Mesenchymal stem cell (in vitro differentiated cells and primary cell): ENCODE data around the gene LYSMD4.
A peak's percentile ranks its signal among the peaks of the same experiment; 100 is the strongest.
"Not testable (repeated sequence)": the region's sequence is repeated elsewhere in the genome, so short reads cannot be mapped to it uniquely, and the experiment has no call there.

Experiments
- DNase-seq: peaks from one replicate; pipeline ENCODE4 v3.0.0-alpha.2; 2013
- H2AFZ ChIP-seq: one replicate; pipeline ENCODE4 v1.6.1; 2013; ENCODE audit warnings: low read depth, mild to moderate bottlenecking, control low read depth, inconsistent platforms, low read length, moderate library complexity
- H2AK5ac ChIP-seq: 2 replicates; pipeline ENCODE4 v1.6.1; 2013; ENCODE audit warnings: low read length, moderate library complexity, mild to moderate bottlenecking, inconsistent platforms; ENCODE audit not compliant: severe bottlenecking
- H2BK120ac ChIP-seq: one replicate; pipeline ENCODE4 v1.6.1; 2013; ENCODE audit warnings: low read depth, mild to moderate bottlenecking, inconsistent platforms, low read length, moderate library complexity
- H2BK12ac ChIP-seq, 2 experiments: one replicate each; pipeline ENCODE4 v1.6.1; 2013; ENCODE audit warnings: inconsistent platforms in 2 of 2, low read length in 2 of 2, mild to moderate bottlenecking in 2 of 2, moderate library complexity in 2 of 2, control low read depth in 1 of 2
- H2BK15ac ChIP-seq: one replicate; pipeline ENCODE4 v1.6.1; 2013; ENCODE audit warnings: mild to moderate bottlenecking, low read depth, inconsistent platforms; ENCODE audit not compliant: poor library complexity, severe bottlenecking
- H2BK5ac ChIP-seq: 2 replicates; pipeline ENCODE4 v1.6.1; 2013; ENCODE audit warnings: low read depth, mild to moderate bottlenecking, low read length, control low read depth, inconsistent platforms; ENCODE audit not compliant: poor library complexity, severe bottlenecking
- H3K14ac ChIP-seq, 2 experiments: one replicate each; pipeline ENCODE4 v1.6.1; 2013; ENCODE audit warnings: inconsistent platforms in 2 of 2, low read length in 2 of 2, control low read depth in 1 of 2, mild to moderate bottlenecking in 1 of 2, moderate library complexity in 1 of 2
- H3K18ac ChIP-seq, 2 experiments: one replicate each; pipeline ENCODE4 v1.6.1; 2013; ENCODE audit warnings: inconsistent platforms in 2 of 2, low read length in 2 of 2, control low read depth in 1 of 2, low read depth in 1 of 2, mild to moderate bottlenecking in 1 of 2
- H3K23ac ChIP-seq, 2 experiments: one replicate each; pipeline ENCODE4 v1.6.1; 2013; ENCODE audit warnings: inconsistent platforms in 2 of 2, low read length in 2 of 2, mild to moderate bottlenecking in 2 of 2, moderate library complexity in 2 of 2, control low read depth in 1 of 2
- H3K27ac ChIP-seq: 2 replicates; pipeline ENCODE4 v1.5.1; 2013; ENCODE audit warnings: mild to moderate bottlenecking, moderate library complexity, low read length, control low read depth, inconsistent platforms; ENCODE audit not compliant: poor library complexity, severe bottlenecking
- H3K27me3 ChIP-seq, 2 experiments: 2 replicates each; pipeline versions ENCODE4 v1.6.1 to v1.7.0; 2013; ENCODE audit warnings: low read length in 2 of 2, mild to moderate bottlenecking in 2 of 2, moderate library complexity in 2 of 2, control low read depth in 1 of 2, inconsistent platforms in 1 of 2; ENCODE audit not compliant: control insufficient read depth in 1 of 2, insufficient read depth in 1 of 2
- H3K36me3 ChIP-seq, 2 experiments: 2 replicates each; pipeline versions ENCODE4 v1.6.1 to v1.7.0; 2013; ENCODE audit warnings: low read length in 2 of 2, control low read depth in 1 of 2, inconsistent platforms in 1 of 2, low read depth in 1 of 2, mild to moderate bottlenecking in 1 of 2; ENCODE audit not compliant: insufficient read depth in 2 of 2, control insufficient read depth in 1 of 2
- H3K4ac ChIP-seq, 2 experiments: one replicate each; pipeline ENCODE4 v1.6.1; 2013; ENCODE audit warnings: inconsistent platforms in 2 of 2, low read length in 2 of 2, mild to moderate bottlenecking in 2 of 2, moderate library complexity in 2 of 2, control low read depth in 1 of 2, low read depth in 1 of 2
- H3K4me1 ChIP-seq: 2 replicates; pipeline ENCODE4 v1.6.1; 2013; ENCODE audit warnings: low read depth, low read length, control low read depth; ENCODE audit not compliant: control insufficient read depth, insufficient read depth
- H3K4me2 ChIP-seq: 2 replicates; pipeline ENCODE4 v1.6.1; 2013; ENCODE audit warnings: low read length, mild to moderate bottlenecking, inconsistent platforms; ENCODE audit not compliant: poor library complexity, severe bottlenecking
- H3K4me3 ChIP-seq, 2 experiments: 2 replicates each; pipeline versions ENCODE4 v1.5.1 to v1.7.0; 2013; ENCODE audit warnings: low read length in 2 of 2, mild to moderate bottlenecking in 2 of 2, control low read depth in 1 of 2, low read depth in 1 of 2; ENCODE audit not compliant: insufficient read depth in 1 of 2
- H3K79me1 ChIP-seq: replicated peaks from 2 replicates; pipeline ENCODE4 v1.6.1; 2013; ENCODE audit warnings: mild to moderate bottlenecking, control low read depth, low read length, inconsistent platforms; ENCODE audit not compliant: poor library complexity, severe bottlenecking
- H3K9ac ChIP-seq: 2 replicates; pipeline ENCODE4 v1.7.0; 2013; ENCODE audit warnings: mild to moderate bottlenecking, low read length, moderate library complexity
- H3K9me3 ChIP-seq: 2 replicates; pipeline ENCODE4 v1.7.0; 2013; ENCODE audit warnings: mild to moderate bottlenecking, low read length; ENCODE audit not compliant: control insufficient read depth
- H4K8ac ChIP-seq: one replicate; pipeline ENCODE4 v1.6.1; 2013; ENCODE audit warnings: inconsistent platforms, mild to moderate bottlenecking, low read length, moderate library complexity
- H4K91ac ChIP-seq: one replicate; pipeline ENCODE4 v1.6.1; 2013; ENCODE audit warnings: mild to moderate bottlenecking, low read length, inconsistent platforms
- WGBS: methylation state at CpG from one replicate; pipeline ENCODE4 v1.1.7; 2013; ENCODE audit warnings: mixed read lengths; 5-methylcytosine and 5-hydroxymethylcytosine counted together

LYSMD4 gene

GRCh38 chr15:99735868-99736267, 2.6 kb upstream of the LYSMD4 start:
- Histone ChIP-seq H4K91ac (no peak overlapping the region), H3K9me3 (no peaks in the 10 kb centered on the region), H4K8ac (no peak overlapping the region), H3K4me1 (peaks cover 7% of the 10 kb centered on the region), H2AFZ (no peak overlapping the region), H3K27me3 (no peaks in the 10 kb centered on the region), H2BK5ac (no peak overlapping the region), H3K4ac (no peak overlapping the region), H3K4me2 (no peak overlapping the region), H3K27ac (no peak overlapping the region), H3K14ac (no peak overlapping the region), H3K4me3 (no peak overlapping the region), H2BK12ac (no peak overlapping the region), H3K36me3 (peaks cover 2 to 4% of the 10 kb centered on the region in 2 experiments), H3K9ac (no peak overlapping the region), H2AK5ac (no peak overlapping the region), H2BK120ac (no peak overlapping the region), H2BK15ac (no peak overlapping the region), H3K23ac (no peak overlapping the region), H3K79me1 (peaks cover 11% of the 10 kb centered on the region), H3K18ac (no peak overlapping the region)
- DNase-seq, result no peak
- WGBS, result 88% methylated on average over 4 of the region's 4 CpGs

- 94% methylated on average over 1 of the region's 1 CpG for WGBS
- no peak overlapping the region for H3K23ac ChIP-seq
- no peak overlapping the region for H3K18ac ChIP-seq
- H3K4me1 ChIP-seq, result peaks cover 7% of the 10 kb centered on the region
- H3K14ac ChIP-seq, result no peak overlapping the region
- no peak overlapping the region for H2BK120ac ChIP-seq
- no peak overlapping the region for H2AFZ ChIP-seq
- H3K4me2 ChIP-seq, result no peak overlapping the region
- H3K4me3 ChIP-seq, result no peak overlapping the region
- H2AK5ac ChIP-seq, result no peak overlapping the region
- no peak overlapping the region for H3K9ac ChIP-seq
- peaks cover 4 to 13% of the 10 kb centered on the region in 2 experiments for H3K36me3 ChIP-seq
- no peaks in the 10 kb centered on the region for H3K27me3 ChIP-seq
- no peak overlapping the region for H3K27ac ChIP-seq
- H2BK15ac ChIP-seq, result no peak overlapping the region
- peaks cover 12% of the 10 kb centered on the region for H3K79me1 ChIP-seq
- H4K8ac ChIP-seq, result no peak overlapping the region
- H2BK12ac ChIP-seq, result no peak overlapping the region
- no peak overlapping the region for H3K4ac ChIP-seq
- no peak overlapping the region for H4K91ac ChIP-seq
- no peak for DNase-seq
- H3K9me3 ChIP-seq, result no peaks in the 10 kb centered on the region
- no peak overlapping the region for H2BK5ac ChIP-seq
These were observed 1.3 kb upstream of the LYSMD4 start for GRCh38 chr15:99734575-99734974.

GRCh38 chr15:99734040-99734291, 729 bp upstream of the LYSMD4 start:
- Histone ChIP-seq H3K79me1 (peaks cover 17% of the 10 kb centered on the region), H3K36me3 (peaks cover 9 to 19% of the 10 kb centered on the region in 2 experiments), H3K9ac (peak overlapping the region; percentile 66), H3K4me3 (peak overlapping the region in 1 of 2 experiments; percentile 74), H4K8ac (peak overlapping the region; percentile 99)
- not testable (repeated sequence) for H2AK5ac ChIP-seq, H3K4me1 ChIP-seq, H2BK120ac ChIP-seq, H3K4ac ChIP-seq, DNase-seq, H3K27ac ChIP-seq, H2BK5ac ChIP-seq, H3K4me2 ChIP-seq, H2BK15ac ChIP-seq, H3K18ac ChIP-seq, H3K9me3 ChIP-seq, H2BK12ac ChIP-seq, H3K23ac ChIP-seq, H3K14ac ChIP-seq, H3K27me3 ChIP-seq, H4K91ac ChIP-seq, H2AFZ ChIP-seq
- whole genome bisulfite sequencing, result 96% methylated on average over 12 of the region's 13 CpGs

- H3K4ac ChIP-seq, result peak overlapping the region; percentile 32 to 60
- no peaks in the 10 kb centered on the region for H3K9me3 ChIP-seq
- peak overlapping the region; percentile 79 for H3K4me2 ChIP-seq
- peak; percentile 7 for DNase-seq
- peak overlapping the region in 1 of 2 experiments; percentile 15 for H2BK12ac ChIP-seq
- peaks cover 22% of the 10 kb centered on the region for H3K79me1 ChIP-seq
- H3K23ac ChIP-seq, result peak overlapping the region in 1 of 2 experiments; percentile 94
- peak overlapping the region; percentile 89 for H4K8ac ChIP-seq
- peak overlapping the region; percentile 60 to 75 for H3K18ac ChIP-seq
- peak overlapping the region; percentile 90 for H2BK15ac ChIP-seq
- no peak overlapping the region for H2AK5ac ChIP-seq
- under 1% methylated on average over 40 of the region's 46 CpGs for whole genome bisulfite sequencing
- peak overlapping the region; percentile 87 for H3K9ac ChIP-seq
- peak overlapping the region; percentile 62 for H2AFZ ChIP-seq
- H3K4me3 ChIP-seq, result peak overlapping the region; percentile 80 to 94
- H2BK120ac ChIP-seq, result peak overlapping the region; percentile 74
- peak overlapping the region in 1 of 2 experiments; percentile 19 for H3K14ac ChIP-seq
- peak overlapping the region; percentile 40 for H4K91ac ChIP-seq
- H2BK5ac ChIP-seq, result no peak overlapping the region
- no peaks in the 10 kb centered on the region for H3K27me3 ChIP-seq
- H3K4me1 ChIP-seq, result peaks cover 7% of the 10 kb centered on the region
- H3K27ac ChIP-seq, result no peak overlapping the region
- H3K36me3 ChIP-seq, result peaks cover 21 to 31% of the 10 kb centered on the region in 2 experiments
These were observed 428 bp downstream of the LYSMD4 start for GRCh38 chr15:99732751-99733267.
